Measurements from ENCODE around the gene NPAS2.

- TF ChIP-seq POLR2A (IDR thresholded peaks at IDR 0.05) (no peak), CTCF (IDR thresholded peaks at IDR 0.05) (no peak)
Measured at GRCh38 chr2:100877555-100877954, 57.6 kb downstream of the NPAS2 start.

Data from breast epithelium (tissue), 3 donors.